Ishikawa (cell line): ENCODE results near the gene ACTR8.

Source experiments
- CEBPB ChIP-seq: IDR thresholded peaks from 2 replicates; pipeline ENCODE4 v1.6.1; 2012
- CREB1 ChIP-seq: IDR thresholded peaks from 2 replicates; pipeline ENCODE4 v1.6.1; 2012; ENCODE audit warnings: low read depth
- EGR1 ChIP-seq: IDR thresholded peaks from 2 replicates; pipeline ENCODE4 v1.6.1; 2012
- EP300 ChIP-seq: IDR thresholded peaks from 2 replicates; pipeline ENCODE4 v1.6.1; 2012; ENCODE audit warnings: borderline replicate concordance
- FOXM1 ChIP-seq: IDR thresholded peaks from 2 replicates; pipeline ENCODE4 v1.6.1; 2012; ENCODE audit warnings: low read depth, borderline replicate concordance
- MAX ChIP-seq: IDR thresholded peaks from 2 replicates; pipeline ENCODE4 v1.6.1; 2012
- NFIC ChIP-seq: IDR thresholded peaks from 2 replicates; pipeline ENCODE4 v1.6.1; 2012
- RAD21 ChIP-seq: IDR thresholded peaks from 2 replicates; pipeline ENCODE4 v1.6.1; 2012; ENCODE audit warnings: low read depth
- REST ChIP-seq: IDR thresholded peaks from 2 replicates; pipeline ENCODE4 v1.6.1; 2012; ENCODE audit warnings: low read depth, mild to moderate bottlenecking
- TAF1 ChIP-seq: IDR thresholded peaks from 2 replicates; pipeline ENCODE4 v1.6.1; 2012; ENCODE audit warnings: low read depth, mild to moderate bottlenecking
- TCF12 ChIP-seq: IDR thresholded peaks from 2 replicates; pipeline ENCODE4 v1.6.1; 2012; ENCODE audit warnings: low read depth
- TEAD4 ChIP-seq: IDR thresholded peaks from 2 replicates; pipeline ENCODE4 v1.6.1; 2012
- USF1 ChIP-seq: IDR thresholded peaks from 2 replicates; pipeline ENCODE4 v1.6.1; 2012
- YY1 ChIP-seq: IDR thresholded peaks from 2 replicates; pipeline ENCODE4 v1.6.1; 2012; ENCODE audit warnings: low read depth

GRCh38 chr3:53833700-53834099 lies 48.3 kb downstream of the ACTR8 start:
- no peak for TF ChIP-seq CREB1
- TF ChIP-seq REST: no peak
- TF ChIP-seq RAD21: no peak
- no peak for TF ChIP-seq EGR1
- no peak for TF ChIP-seq EP300
- TF ChIP-seq TCF12: no peak
- no peak for TF ChIP-seq CEBPB
- no peak for TF ChIP-seq NFIC
- no peak for TF ChIP-seq USF1
- no peak for TF ChIP-seq TAF1
- TF ChIP-seq MAX: no peak
- TF ChIP-seq YY1: no peak
- TF ChIP-seq TEAD4: no peak
- TF ChIP-seq FOXM1: no peak
